HepG2 (cell line): ENCODE data around the gene GUCY2D. TPM values are rescaled to one million over a fixed set of nuclear protein-coding genes. Genes with fewer than 3 reads are reported as not detected.

Experiments used
- ATF3 ChIP-seq: sonication (generic); formaldehyde crosslinking; IDR thresholded peaks from 2 replicates; pipeline ENCODE4 v1.4.0; 2020; ENCODE audit warnings: missing genetic modification reagents
- BCL6 ChIP-seq: IDR thresholded peaks from 2 replicates; pipeline ENCODE4 v1.6.1; 2016; ENCODE audit warnings: missing genetic modification reagents, missing compliant biosample characterization
- BRCA1 ChIP-seq: sonication (generic); formaldehyde crosslinking; IDR thresholded peaks from 2 replicates; pipeline ENCODE4 v1.4.0; 2020; ENCODE audit warnings: missing genetic modification reagents
- E2F2 ChIP-seq: sonication (generic); formaldehyde crosslinking; IDR thresholded peaks from 2 replicates; pipeline ENCODE4 v1.4.0; 2020; ENCODE audit warnings: missing genetic modification reagents, borderline replicate concordance
- FLYWCH1 ChIP-seq: sonication (generic); formaldehyde crosslinking; IDR thresholded peaks from 2 replicates; pipeline ENCODE4 v1.8.1; 2023; ENCODE audit warnings: mild to moderate bottlenecking, missing genetic modification reagents
- HNRNPL ChIP-seq: fragments of 200-400 bp; formaldehyde crosslinking; IDR thresholded peaks from 2 replicates; pipeline ENCODE4 v1.6.1; 2017; ENCODE audit warnings: mild to moderate bottlenecking, low read depth, low read length
- KLF11 ChIP-seq: IDR thresholded peaks from 2 replicates; pipeline ENCODE4 v1.6.1; 2016; ENCODE audit warnings: missing compliant biosample characterization
- KLF6 ChIP-seq: IDR thresholded peaks from 2 replicates; pipeline ENCODE4 v1.8.0; 2016; ENCODE audit warnings: missing biosample characterization, missing genetic modification reagents
- MED1 ChIP-seq: sonication (generic); formaldehyde crosslinking; IDR thresholded peaks from 2 replicates; pipeline ENCODE4 v1.4.0; 2020; ENCODE audit warnings: missing genetic modification reagents
- MYNN ChIP-seq: sonication (generic); formaldehyde crosslinking; IDR thresholded peaks from 2 replicates; pipeline ENCODE4 v1.4.0; 2020; ENCODE audit warnings: mild to moderate bottlenecking, low read depth, missing genetic modification reagents
- NCOA2 ChIP-seq: sonication (generic); formaldehyde crosslinking; IDR thresholded peaks from 2 replicates; pipeline ENCODE4 v1.8.0; 2022; ENCODE audit warnings: inconsistent platforms
- NCOR1 ChIP-seq: fragments of 200-600 bp; sonication (generic); IDR thresholded peaks from 2 replicates; pipeline ENCODE4 v1.7.0; 2017; ENCODE audit warnings: antibody characterized with exemption, low read length, borderline replicate concordance
- NFIB ChIP-seq: sonication (generic); formaldehyde crosslinking; IDR thresholded peaks from 2 replicates; pipeline ENCODE4 v1.9.0; 2021; ENCODE audit warnings: missing genetic modification reagents, mild to moderate bottlenecking, borderline replicate concordance
- NRL ChIP-seq: sonication (generic); formaldehyde crosslinking; IDR thresholded peaks from 2 replicates; pipeline ENCODE4 v1.5.0; 2020; ENCODE audit warnings: missing genetic modification reagents, mild to moderate bottlenecking, moderate library complexity, borderline replicate concordance
- POLR2A ChIP-seq, 2 experiments: IDR thresholded peaks; 2 replicates each; pipeline ENCODE4 v1.6.1; 2011; ENCODE audit warnings: low read depth in 2 of 2, low read length in 2 of 2, mild to moderate bottlenecking in 1 of 2, moderate library complexity in 1 of 2; ENCODE audit not compliant: insufficient read depth in 1 of 2
- PREB ChIP-seq: sonication (generic); formaldehyde crosslinking; IDR thresholded peaks from 2 replicates; pipeline ENCODE4 v1.4.0; 2020; ENCODE audit warnings: missing genetic modification reagents
- RCOR2 ChIP-seq: IDR thresholded peaks from 2 replicates; pipeline ENCODE4 v1.6.1; 2016; ENCODE audit warnings: missing biosample characterization, missing genetic modification reagents
- SYNCRIP ChIP-seq: fragments of 200-400 bp; formaldehyde crosslinking; IDR thresholded peaks from 2 replicates; pipeline ENCODE4 v1.6.1; 2018; ENCODE audit warnings: mild to moderate bottlenecking, low read depth, low read length; ENCODE audit not compliant: insufficient read depth
- THRA ChIP-seq: sonication (generic); formaldehyde crosslinking; IDR thresholded peaks from 2 replicates; pipeline ENCODE4 v1.4.0; 2020; ENCODE audit warnings: missing genetic modification reagents, borderline replicate concordance
- UBTF ChIP-seq: sonication (generic); formaldehyde crosslinking; IDR thresholded peaks from 2 replicates; pipeline ENCODE4 v1.4.0; 2020; ENCODE audit warnings: mild to moderate bottlenecking, missing genetic modification reagents
- ZNF501 ChIP-seq: sonication (generic); formaldehyde crosslinking; IDR thresholded peaks from 2 replicates; pipeline ENCODE4 v1.5.1; 2020; ENCODE audit warnings: mild to moderate bottlenecking, moderate library complexity, missing genetic modification reagents
- ZSCAN12 ChIP-seq: sonication (generic); formaldehyde crosslinking; IDR thresholded peaks from 2 replicates; pipeline ENCODE4 v1.9.0; 2021; ENCODE audit warnings: mild to moderate bottlenecking, missing genetic modification reagents
- ZUFSP ChIP-seq: sonication (generic); formaldehyde crosslinking; IDR thresholded peaks from 2 replicates; pipeline ENCODE4 v1.9.0; 2021; ENCODE audit warnings: missing genetic modification reagents, mild to moderate bottlenecking, borderline replicate concordance
- polyA plus RNA-seq, 8 experiments: library from polyadenylated mRNA; depleted of rRNA in 3 of 8; stranded (reverse) in 7 of 8; unstranded in 1 of 8; fragments of >200 nt; fragmentation: Illumina TruSeq in 4 of 8; extraction: Trizol in 4 of 8; gene quantifications; 2 replicates each; pipeline versions ENCODE4 v1.2.1 to v1.2.3, GENCODE V29; 2011 to 2016; ENCODE audit warnings: low read depth in 4 of 8, missing spikeins in 1 of 8, mixed read lengths in 1 of 8; ENCODE audit not compliant: insufficient read depth in 1 of 8
- total RNA-seq, 5 experiments: library from RNA; depleted of rRNA; stranded (reverse); fragments of >200 nt; fragmentation: Illumina TruSeq; extraction: Trizol; gene quantifications; 2 replicates each; pipeline ENCODE4 v1.2.3, GENCODE V29; 2016; ENCODE audit warnings: low read depth in 1 of 5

GUCY2D gene
- total and polyA plus RNA-seq, 2 of the 13 experiments (the other 11 are each of a cell fraction or from before 2014, with no cell fraction given) = not detected

GRCh38 chr17:8016632-8017424 is 14.4 kb downstream of the GUCY2D start (continued):
- TF ChIP-seq UBTF (no peak), FLYWCH1 (CRISPR knock-in tag) (no peak), KLF6 (0 out of 2 replicates have a peak, but pooled peaks have one; percentile 40), NCOR1 (no peak), ATF3 (CRISPR knock-in tag) (no peak), MYNN (CRISPR knock-in tag) (no peak), NFIB (CRISPR knock-in tag) (no peak), THRA (no peak), POLR2A (IDR thresholded peaks at IDR 0.05; ENCODE audit: insufficient read depth in 1 of 2, low read depth in 2 of 2, low read length in 2 of 2) (no peak), BCL6 (CRISPR knock-in tag) (0 out of 2 replicates have a peak, but pooled peaks have one; percentile 7), ZUFSP (CRISPR knock-in tag) (no peak), MED1 (CRISPR knock-in tag) (no peak), KLF11 (CRISPR knock-in tag) (no peak), E2F2 (CRISPR knock-in tag) (no peak), SYNCRIP (no peak), RCOR2 (no peak), ZSCAN12 (CRISPR knock-in tag) (no peak), HNRNPL (no peak), ZNF501 (CRISPR knock-in tag) (0 out of 2 replicates have a peak, but pooled peaks have one; percentile 18), NCOA2 (CRISPR knock-in tag) (no peak), BRCA1 (no peak), PREB (CRISPR knock-in tag) (no peak), NRL (no peak)
